Natural killer cell (primary cell): ENCODE data around the gene POLR3E. TPM values are rescaled to one million over a fixed set of nuclear protein-coding genes. Genes with fewer than 3 reads are reported as not detected.

ENCODE experiments used
- ATAC-seq, 3 donors: fragments of 150-1000 bp in 2 of 3; fragments of 200-7000 bp in 1 of 3; cut with Tn5 transposase; 1 replicate in 1 of 3; 2 replicates in 2 of 3; pipeline ENCODE4 v1.10.0; 2021; ENCODE audit warnings: mild to moderate bottlenecking in 2 of 3, moderate library complexity in 2 of 3
- DNase-seq, 2 donors: peaks; one replicate each; pipeline versions ENCODE4 v3.0.0 to v3.0.0-alpha.2; 2013 to 2021; ENCODE audit warnings: mixed read lengths in 1 of 2
- H3K27ac ChIP-seq: one replicate; pipeline ENCODE4 v1.5.1; 2013; ENCODE audit warnings: mild to moderate bottlenecking, low read length
- H3K27me3 ChIP-seq: one replicate; pipeline ENCODE4 v1.6.1; 2013; ENCODE audit warnings: low read length; ENCODE audit not compliant: control insufficient read depth, insufficient read depth
- H3K36me3 ChIP-seq: one replicate; pipeline ENCODE4 v1.6.1; 2013; ENCODE audit warnings: low read length; ENCODE audit not compliant: control insufficient read depth, insufficient read depth
- H3K4me1 ChIP-seq: one replicate; pipeline ENCODE4 v1.6.1; 2013; ENCODE audit warnings: low read length; ENCODE audit not compliant: control insufficient read depth, insufficient read depth
- H3K4me3 ChIP-seq: one replicate; pipeline ENCODE4 v1.5.1; 2013; ENCODE audit warnings: low read length
- H3K9me3 ChIP-seq: one replicate; pipeline ENCODE4 v1.6.1; 2013; ENCODE audit warnings: low read length; ENCODE audit not compliant: control insufficient read depth, insufficient read depth
- H3K27ac Mint-ChIP-seq, 2 donors: one replicate each; pipeline ENCODE4 v1.8.0; 2022; ENCODE audit warnings: mild to moderate bottlenecking in 2 of 2, mixed read lengths in 2 of 2, moderate library complexity in 1 of 2
- H3K27me3 Mint-ChIP-seq, 2 donors: one replicate each; pipeline ENCODE4 v1.8.0; 2022; ENCODE audit warnings: low read depth in 2 of 2, mixed read lengths in 2 of 2
- H3K36me3 Mint-ChIP-seq: one replicate; pipeline ENCODE4 v1.8.0; 2022; ENCODE audit warnings: mixed read lengths
- H3K4me1 Mint-ChIP-seq, 2 donors: one replicate each; pipeline ENCODE4 v1.8.0; 2022; ENCODE audit warnings: mixed read lengths in 2 of 2
- H3K4me3 Mint-ChIP-seq: one replicate; pipeline ENCODE4 v1.8.0; 2022; ENCODE audit warnings: mild to moderate bottlenecking, moderate library complexity, mixed read lengths
- H3K9me3 Mint-ChIP-seq, 2 donors: one replicate each; pipeline ENCODE4 v1.8.0; 2022; ENCODE audit warnings: mixed read lengths in 2 of 2
- CTCF ChIP-seq: fragments of 200-600 bp; IDR thresholded peaks from one replicate; pipeline ENCODE4 v1.8.0; 2022; ENCODE audit warnings: antibody characterized with exemption
- WGBS: methylation state at CpG from one replicate; pipeline ENCODE4 v1.1.7; 2013; ENCODE audit warnings: missing lambda C conversion rate; ENCODE audit not compliant: insufficient coverage; 5-methylcytosine and 5-hydroxymethylcytosine counted together
- intact Hi-C: fragments of 100-400 bp; cut with micrococcal nuclease; formaldehyde crosslinking; loops from one replicate; pipeline ENCODE4 v1.14.2; 2022
- total RNA-seq, 4 donors: library from RNA; stranded (reverse); fragments of 120-200 nt in 1 of 4; gene quantifications; one replicate each; pipeline versions ENCODE4 v1.2.3 to v1.2.4, GENCODE V29; 2013 to 2022

Gene POLR3E
- total RNA-seq, 3 donors from 2014 or later (not counting 1 experiment from before 2014, with no cell fraction given) = 95.0 to 116 (median 104) TPM

GRCh38 chr16:22314661-22315626 is 17.7 kb downstream of the POLR3E start:
- whole genome bisulfite sequencing = 96% methylated on average over 37 of the region's 37 CpGs
- no peak overlapping the region for H3K27ac Mint-ChIP-seq
- Histone ChIP-seq H3K27me3 (no peaks in the 10 kb centered on the region), H3K36me3 (peaks cover 61% of the 10 kb centered on the region), H3K27ac (no peak overlapping the region), H3K4me3 (no peak overlapping the region), H3K9me3 (no peaks in the 10 kb centered on the region), H3K4me1 (no peaks in the 10 kb centered on the region)
- no peak for TF ChIP-seq CTCF
- intact Hi-C loops = no loop called here
- ATAC-seq = no peak
- H3K4me3 Mint-ChIP-seq = no peak overlapping the region
- peaks cover 0 to 4% of the 10 kb centered on the region in 2 donors for H3K4me1 Mint-ChIP-seq
- peak in 1 of 2 donors; percentile 11 for DNase-seq
- H3K36me3 Mint-ChIP-seq = no peaks in the 10 kb centered on the region
- no peaks in the 10 kb centered on the region for H3K27me3 Mint-ChIP-seq
- H3K9me3 Mint-ChIP-seq = no peaks in the 10 kb centered on the region

GRCh38 chr16:22315979-22316378 is 18.8 kb downstream of the POLR3E start:
- H3K4me3 ChIP-seq = no peak overlapping the region
- H3K9me3 ChIP-seq = no peaks in the 10 kb centered on the region
- TF ChIP-seq CTCF = no peak
- no peak for DNase-seq
- H3K4me3 Mint-ChIP-seq = no peak overlapping the region
- 92% methylated on average over 1 of the region's 1 CpG for WGBS
- peaks cover 6% of the 10 kb centered on the region for H3K36me3 Mint-ChIP-seq
- H3K27me3 Mint-ChIP-seq = no peaks in the 10 kb centered on the region
- no peaks in the 10 kb centered on the region for H3K4me1 ChIP-seq
- no peak overlapping the region for H3K27ac Mint-ChIP-seq
- no peak overlapping the region for H3K27ac ChIP-seq
- peaks cover 3 to 5% of the 10 kb centered on the region in 2 donors for H3K4me1 Mint-ChIP-seq
- no peaks in the 10 kb centered on the region for H3K9me3 Mint-ChIP-seq
- no peaks in the 10 kb centered on the region for H3K27me3 ChIP-seq
- no peak for ATAC-seq
- intact Hi-C loops = no loop called here
- peaks cover 68% of the 10 kb centered on the region for H3K36me3 ChIP-seq

- H3K4me3 Mint-ChIP-seq = no peak overlapping the region
- peaks cover 69% of the 10 kb centered on the region for H3K36me3 ChIP-seq
- DNase-seq = peak in 1 of 2 donors; percentile 12
- H3K4me3 ChIP-seq = no peak overlapping the region
- H3K27me3 Mint-ChIP-seq = no peaks in the 10 kb centered on the region
- no peak overlapping the region for H3K27ac ChIP-seq
- peaks cover 5 to 9% of the 10 kb centered on the region in 2 donors for H3K4me1 Mint-ChIP-seq
- H3K4me1 ChIP-seq = no peaks in the 10 kb centered on the region
- H3K27me3 ChIP-seq = no peaks in the 10 kb centered on the region
- intact Hi-C loops = no loop called here
- H3K9me3 ChIP-seq = no peaks in the 10 kb centered on the region
- ATAC-seq = peak in 2 of 3 donors; percentile 6 to 19
- WGBS = 95% methylated on average over 9 of the region's 9 CpGs
- TF ChIP-seq CTCF = no peak
- H3K9me3 Mint-ChIP-seq = no peaks in the 10 kb centered on the region
- H3K27ac Mint-ChIP-seq = no peak overlapping the region
- H3K36me3 Mint-ChIP-seq = peaks cover 9% of the 10 kb centered on the region
Observed at GRCh38 chr16:22316411-22316811, 19.2 kb downstream of the POLR3E start.
